Ovary (tissue), 3 donors: ENCODE results near the gene RAB3D.

Experiments used
- EP300 ChIP-seq: sonication (generic); formaldehyde crosslinking; IDR thresholded peaks from one replicate; pipeline ENCODE4 v1.6.1; 2017; ENCODE audit warnings: antibody characterized with exemption
- POLR2A ChIP-seq: fragments of 450-650 bp; IDR thresholded peaks from one replicate; pipeline ENCODE4 v1.6.1; 2017; ENCODE audit warnings: antibody characterized with exemption, mild to moderate bottlenecking, moderate library complexity
- TF ChIP-seq, protein P1 (sequence below), 3 donors: fragments of 450-650 bp in 2 of 3; fragments of 200-600 bp in 1 of 3; IDR thresholded peaks; one replicate each; pipeline versions ENCODE4 v1.5.1 to v1.8.0; 2016 to 2022; ENCODE audit warnings: antibody characterized with exemption in 3 of 3, mild to moderate bottlenecking in 1 of 3
- donor health status: DM: no; HTN: no; CAD: no.

DNA sequence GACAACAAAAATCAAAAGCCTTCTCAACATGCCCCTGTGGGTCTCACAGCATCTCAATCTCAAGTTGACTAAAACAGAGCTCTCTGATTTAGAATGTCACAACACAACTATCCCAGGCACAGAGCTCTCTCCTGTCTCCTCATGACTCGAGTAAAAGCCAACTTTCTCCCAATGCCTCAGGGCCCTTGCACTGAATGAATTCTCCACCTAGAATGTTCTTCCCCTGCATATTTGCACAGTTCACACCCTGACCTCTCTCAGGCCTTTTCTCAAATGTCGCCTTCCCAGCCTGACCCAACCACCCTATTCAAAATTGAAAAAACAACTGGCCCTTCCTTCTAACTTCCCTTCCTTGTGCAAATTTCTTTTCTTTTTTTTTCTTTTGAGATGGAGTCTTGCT is 31.3 kb upstream of the RAB3D start:
- TF ChIP-seq, protein P1, sequence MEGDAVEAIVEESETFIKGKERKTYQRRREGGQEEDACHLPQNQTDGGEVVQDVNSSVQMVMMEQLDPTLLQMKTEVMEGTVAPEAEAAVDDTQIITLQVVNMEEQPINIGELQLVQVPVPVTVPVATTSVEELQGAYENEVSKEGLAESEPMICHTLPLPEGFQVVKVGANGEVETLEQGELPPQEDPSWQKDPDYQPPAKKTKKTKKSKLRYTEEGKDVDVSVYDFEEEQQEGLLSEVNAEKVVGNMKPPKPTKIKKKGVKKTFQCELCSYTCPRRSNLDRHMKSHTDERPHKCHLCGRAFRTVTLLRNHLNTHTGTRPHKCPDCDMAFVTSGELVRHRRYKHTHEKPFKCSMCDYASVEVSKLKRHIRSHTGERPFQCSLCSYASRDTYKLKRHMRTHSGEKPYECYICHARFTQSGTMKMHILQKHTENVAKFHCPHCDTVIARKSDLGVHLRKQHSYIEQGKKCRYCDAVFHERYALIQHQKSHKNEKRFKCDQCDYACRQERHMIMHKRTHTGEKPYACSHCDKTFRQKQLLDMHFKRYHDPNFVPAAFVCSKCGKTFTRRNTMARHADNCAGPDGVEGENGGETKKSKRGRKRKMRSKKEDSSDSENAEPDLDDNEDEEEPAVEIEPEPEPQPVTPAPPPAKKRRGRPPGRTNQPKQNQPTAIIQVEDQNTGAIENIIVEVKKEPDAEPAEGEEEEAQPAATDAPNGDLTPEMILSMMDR (IDR thresholded peaks at IDR 0.05) = no peak
- TF ChIP-seq POLR2A (no peak), EP300 (no peak)
